ENCODE data around the gene TEK.

DNA sequence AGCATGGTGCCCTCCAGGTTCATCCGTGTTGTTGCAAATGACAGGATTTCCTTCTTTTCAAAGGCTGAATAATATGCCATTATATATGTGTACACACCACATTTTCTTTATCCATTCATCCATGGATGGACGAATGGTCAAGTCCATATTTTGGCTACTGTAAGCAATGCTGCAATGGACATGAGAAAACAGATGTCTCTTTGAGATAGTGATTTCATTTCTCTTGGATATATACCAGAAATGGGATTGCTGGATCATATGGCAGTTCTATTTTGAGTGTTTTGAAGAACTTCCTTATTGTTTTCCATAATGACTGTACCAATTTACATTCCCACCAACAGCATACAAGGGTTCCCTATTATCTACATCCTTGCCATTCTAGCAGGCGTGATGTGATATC, 67.9 kb downstream of the TEK start:
- TF ChIP-seq, protein P1, sequence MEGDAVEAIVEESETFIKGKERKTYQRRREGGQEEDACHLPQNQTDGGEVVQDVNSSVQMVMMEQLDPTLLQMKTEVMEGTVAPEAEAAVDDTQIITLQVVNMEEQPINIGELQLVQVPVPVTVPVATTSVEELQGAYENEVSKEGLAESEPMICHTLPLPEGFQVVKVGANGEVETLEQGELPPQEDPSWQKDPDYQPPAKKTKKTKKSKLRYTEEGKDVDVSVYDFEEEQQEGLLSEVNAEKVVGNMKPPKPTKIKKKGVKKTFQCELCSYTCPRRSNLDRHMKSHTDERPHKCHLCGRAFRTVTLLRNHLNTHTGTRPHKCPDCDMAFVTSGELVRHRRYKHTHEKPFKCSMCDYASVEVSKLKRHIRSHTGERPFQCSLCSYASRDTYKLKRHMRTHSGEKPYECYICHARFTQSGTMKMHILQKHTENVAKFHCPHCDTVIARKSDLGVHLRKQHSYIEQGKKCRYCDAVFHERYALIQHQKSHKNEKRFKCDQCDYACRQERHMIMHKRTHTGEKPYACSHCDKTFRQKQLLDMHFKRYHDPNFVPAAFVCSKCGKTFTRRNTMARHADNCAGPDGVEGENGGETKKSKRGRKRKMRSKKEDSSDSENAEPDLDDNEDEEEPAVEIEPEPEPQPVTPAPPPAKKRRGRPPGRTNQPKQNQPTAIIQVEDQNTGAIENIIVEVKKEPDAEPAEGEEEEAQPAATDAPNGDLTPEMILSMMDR (IDR thresholded peaks at IDR 0.05): no peak
- TF ChIP-seq POLR2AphosphoS5 (IDR thresholded peaks at IDR 0.05) (no peak), POLR2A (IDR thresholded peaks at IDR 0.05) (no peak)
